HepG2 (cell line): ENCODE results near the gene FCGBP. TPM values are rescaled to one million over a fixed set of nuclear protein-coding genes. Genes with fewer than 3 reads are reported as not detected.

Experiments used
- ATAC-seq: fragments of 200-7000 bp; cut with Tn5 transposase; 3 replicates; pipeline ENCODE4 v1.9.1; 2020; ENCODE audit warnings: mild to moderate bottlenecking, moderate library complexity
- BruUV-seq: library from RNA; stranded (reverse); fragments of 400-500 nt; replicated peaks from 2 replicates; lab custom pipeline; 2021; lab: Mats Ljungman, UMichigan
- CTCF ChIA-PET: fragments of 300-600 bp; formaldehyde crosslinking; extraction: SDS; loops from one replicate; lab custom pipeline; 2021; ENCODE audit warnings: low total read pairs, inconsistent platforms, low intra/inter-chr PET ratio; lab: Yijun Ruan, JAX
- POLR2A ChIA-PET: fragments of 350-600 bp; sonication (Branson Sonifier 250); formaldehyde crosslinking; loops from one replicate; lab custom pipeline; 2020; ENCODE audit warnings: antibody characterized with exemption, inconsistent platforms; lab: Yijun Ruan, JAX
- DNase-seq: peaks from one replicate; pipeline ENCODE4 v3.0.0-alpha.2; 2015; ENCODE audit warnings: low spot score
- FAIRE-seq: peaks from 3 replicates; lab custom pipeline; 2011; peaks lifted over from hg19 to GRCh38; lab: Jason Lieb, UNC
- H2AFZ ChIP-seq: one replicate; pipeline ENCODE4 v1.6.1; 2011; ENCODE audit warnings: low read length, inconsistent platforms
- H3K27ac ChIP-seq: fragments of 300-600 bp; 3 replicates; pipeline ENCODE4 v1.8.0; 2011; ENCODE audit warnings: mixed run types, mild to moderate bottlenecking, mixed read lengths, low read length, inconsistent platforms; ENCODE audit not compliant: insufficient read depth; ENCODE audit errors: extremely low read length
- H3K27me3 ChIP-seq, 2 experiments: fragments of 200-600 bp in 1 of 2; 2 replicates in 1 of 2; 3 replicates in 1 of 2; pipeline versions ENCODE4 v1.6.0 to v1.8.0; 2011; ENCODE audit warnings: low read length in 2 of 2, mild to moderate bottlenecking in 2 of 2, moderate library complexity in 2 of 2, inconsistent platforms in 1 of 2; ENCODE audit not compliant: insufficient read depth in 2 of 2, control insufficient read depth in 1 of 2
- H3K36me3 ChIP-seq, 2 experiments: fragments of 200-600 bp in 1 of 2; replicated peaks in 1 of 2; 2 replicates in 1 of 2; 3 replicates in 1 of 2; pipeline versions ENCODE4 v1.5.1 to v1.8.0; 2011; ENCODE audit warnings: low read length in 2 of 2, inconsistent platforms in 1 of 2; ENCODE audit not compliant: insufficient read depth in 2 of 2, control insufficient read depth in 1 of 2
- H3K4me1 ChIP-seq: 2 replicates; pipeline ENCODE4 v1.5.1; 2012; ENCODE audit warnings: low read length, inconsistent platforms; ENCODE audit not compliant: insufficient read depth
- H3K4me2 ChIP-seq: 2 replicates; pipeline ENCODE4 v1.6.0; 2011; ENCODE audit warnings: low read depth, low read length, inconsistent platforms
- H3K4me3 ChIP-seq, 3 experiments: fragments of 200-600 bp in 1 of 3; sonication (generic), shearing (Covaris generic) in 1 of 3; replicated peaks in 1 of 3; 2 replicates each; pipeline ENCODE4 v1.5.1; 2011 to 2016; ENCODE audit warnings: low read length in 3 of 3, inconsistent platforms in 2 of 3, low read depth in 2 of 3, mild to moderate bottlenecking in 2 of 3, control low read depth in 1 of 3, mixed read lengths in 1 of 3; ENCODE audit not compliant: insufficient read depth in 1 of 3
- H3K79me2 ChIP-seq: one replicate; pipeline ENCODE4 v1.6.1; 2011; ENCODE audit warnings: low read length, inconsistent platforms; ENCODE audit not compliant: insufficient read depth
- H3K9ac ChIP-seq: 2 replicates; pipeline ENCODE4 v1.6.0; 2011; ENCODE audit warnings: mild to moderate bottlenecking, low read depth, low read length, inconsistent platforms; ENCODE audit not compliant: insufficient read depth
- H3K9me3 ChIP-seq: 2 replicates; pipeline ENCODE4 v1.5.1; 2012; ENCODE audit warnings: mild to moderate bottlenecking, low read length
- H4K20me1 ChIP-seq: 2 replicates; pipeline ENCODE4 v1.6.0; 2011; ENCODE audit warnings: inconsistent platforms, mild to moderate bottlenecking, low read length, moderate library complexity; ENCODE audit not compliant: insufficient read depth
- AGO2 ChIP-seq: fragments of 200-400 bp; formaldehyde crosslinking; optimal IDR thresholded peaks from 2 replicates; pipeline ENCODE3; 2017; ENCODE audit warnings: mild to moderate bottlenecking, low read depth, low read length, moderate library complexity
- AHDC1 ChIP-seq: sonication (generic); formaldehyde crosslinking; IDR thresholded peaks from 2 replicates; pipeline ENCODE4 v1.5.1; 2020; ENCODE audit warnings: mild to moderate bottlenecking, missing genetic modification reagents, borderline replicate concordance
- CCDC6 ChIP-seq: sonication (generic); formaldehyde crosslinking; IDR thresholded peaks from 2 replicates; pipeline ENCODE4 v1.8.1; 2022; ENCODE audit warnings: mild to moderate bottlenecking, missing genetic modification reagents, moderate library complexity
- EEA1 ChIP-seq: sonication (generic); formaldehyde crosslinking; IDR thresholded peaks from 2 replicates; pipeline ENCODE4 v1.5.1; 2020; ENCODE audit warnings: mild to moderate bottlenecking, missing genetic modification reagents, borderline replicate concordance
- FOXJ3 ChIP-seq: sonication (generic); formaldehyde crosslinking; IDR thresholded peaks from 2 replicates; pipeline ENCODE4 v1.4.0; 2020; ENCODE audit warnings: missing genetic modification reagents, mild to moderate bottlenecking, borderline replicate concordance
- HDAC6 ChIP-seq: fragments of 200-600 bp; sonication (generic); IDR thresholded peaks from 2 replicates; pipeline ENCODE4 v1.7.0; 2017; ENCODE audit warnings: mild to moderate bottlenecking, antibody characterized with exemption, low read length, low read depth
- HNF4G ChIP-seq, 2 experiments: sonication (generic) in 1 of 2; formaldehyde crosslinking in 1 of 2; IDR thresholded peaks; 2 replicates each; pipeline versions ENCODE4 v1.4.0 to v1.6.1; 2011 to 2020; ENCODE audit warnings: borderline replicate concordance in 2 of 2, low read depth in 2 of 2, mild to moderate bottlenecking in 2 of 2, low read length in 1 of 2, missing genetic modification reagents in 1 of 2, moderate library complexity in 1 of 2
- NR2C2 ChIP-seq: sonication (generic); formaldehyde crosslinking; IDR thresholded peaks from 2 replicates; pipeline ENCODE4 v1.4.0; 2020; ENCODE audit warnings: missing genetic modification reagents, mild to moderate bottlenecking, moderate library complexity, borderline replicate concordance
- NR2F6 ChIP-seq, 2 experiments: IDR thresholded peaks; 2 replicates each; pipeline ENCODE4 v1.6.1; 2016; ENCODE audit warnings: antibody characterized with exemption in 1 of 2, mild to moderate bottlenecking in 1 of 2
- TIGD3 ChIP-seq: sonication (generic); formaldehyde crosslinking; IDR thresholded peaks from 2 replicates; pipeline ENCODE4 v1.5.1; 2020; ENCODE audit warnings: mild to moderate bottlenecking, missing genetic modification reagents, borderline replicate concordance
- ZBTB7B ChIP-seq: sonication (generic); formaldehyde crosslinking; IDR thresholded peaks from 2 replicates; pipeline ENCODE4 v1.4.0; 2020; ENCODE audit warnings: missing genetic modification reagents
- ZNF484 ChIP-seq: sonication (generic); formaldehyde crosslinking; IDR thresholded peaks from 2 replicates; pipeline ENCODE4 v1.5.1; 2020; ENCODE audit warnings: mild to moderate bottlenecking, low read depth, missing genetic modification reagents, borderline replicate concordance
- WGBS: methylation state at CpG from one replicate; pipeline ENCODE4 v1.1.6; 2017; ENCODE audit warnings: low lambda C conversion rate; 5-methylcytosine and 5-hydroxymethylcytosine counted together
- in situ Hi-C: cut with HindIII; loops from 2 replicates; pipeline ENCODE4 v1.10.0; 2017; ENCODE audit warnings: low pct_unique_long_range_greater_than_20kb; ENCODE audit not compliant: extremely low pct_ligation_motif_present
- intact Hi-C: fragments of 100-400 bp; cut with micrococcal nuclease; formaldehyde crosslinking; loops from one replicate; pipeline ENCODE4 v1.10.0; 2022; ENCODE audit not compliant: unreplicated experiment
- polyA plus RNA-seq, 8 experiments: library from polyadenylated mRNA; depleted of rRNA in 3 of 8; stranded (reverse) in 7 of 8; unstranded in 1 of 8; fragments of >200 nt; fragmentation: Illumina TruSeq in 4 of 8; extraction: Trizol in 4 of 8; gene quantifications; 2 replicates each; pipeline versions ENCODE4 v1.2.1 to v1.2.3, GENCODE V29; 2011 to 2016; ENCODE audit warnings: low read depth in 4 of 8, missing spikeins in 1 of 8, mixed read lengths in 1 of 8; ENCODE audit not compliant: insufficient read depth in 1 of 8
- total RNA-seq, 5 experiments: library from RNA; depleted of rRNA; stranded (reverse); fragments of >200 nt; fragmentation: Illumina TruSeq; extraction: Trizol; gene quantifications; 2 replicates each; pipeline ENCODE4 v1.2.3, GENCODE V29; 2016; ENCODE audit warnings: low read depth in 1 of 5
- TF ChIP-seq, protein P1 (sequence below): sonication (generic); formaldehyde crosslinking; IDR thresholded peaks from 2 replicates; pipeline ENCODE4 v1.4.0; 2020; ENCODE audit warnings: low read depth, missing genetic modification reagents

FCGBP gene
- total and polyA plus RNA-seq, 2 of the 13 experiments (the other 11 are each of a cell fraction or from before 2014, with no cell fraction given) = 1.3 to 7.0 TPM

- DNase-seq (no peak), ATAC-seq (no peak), FAIRE-seq (no peak)
- intact Hi-C loops = no loop called here
- Histone ChIP-seq H4K20me1 (no peaks in the 10 kb centered on the region), H3K4me1 (peaks cover 6% of the 10 kb centered on the region; the same call in 1 of the 2 replicates), H3K27ac (no peak overlapping the region), H3K36me3 (no peaks in the 10 kb centered on the region), H3K9me3 (no peaks in the 10 kb centered on the region), H2AFZ (no peak overlapping the region), H3K9ac (no peak overlapping the region), H3K4me2 (no peak overlapping the region), H3K79me2 (no peaks in the 10 kb centered on the region), H3K27me3 (no peaks in the 10 kb centered on the region), H3K4me3 (no peak overlapping the region)
- ChIA-PET CTCF (no interaction called here), POLR2A (no interaction called here)
- no TSS peak for BruUV-seq
- in situ Hi-C loops = no loop called here
- 29% methylated on average over 5 of the region's 5 CpGs for WGBS
- TF ChIP-seq ZBTB7B (CRISPR knock-in tag) (no peak), AHDC1 (CRISPR knock-in tag) (no peak), NR2F6 (IDR thresholded peaks at IDR 0.05) (no peak), NR2F6 (CRISPR knock-in tag; IDR thresholded peaks at IDR 0.05) (no peak), AGO2 (no peak), HNF4G (IDR thresholded peaks at IDR 0.05; ENCODE audit: borderline replicate concordance, low read depth, low read length) (no peak), HNF4G (CRISPR knock-in tag; IDR thresholded peaks at IDR 0.05; ENCODE audit: borderline replicate concordance, low read depth) (no peak), ZNF484 (CRISPR knock-in tag) (no peak), TIGD3 (CRISPR knock-in tag) (no peak), EEA1 (no peak), FOXJ3 (CRISPR knock-in tag) (no peak), CCDC6 (no peak), NR2C2 (no peak), HDAC6 (no peak)
- TF ChIP-seq, protein P1, sequence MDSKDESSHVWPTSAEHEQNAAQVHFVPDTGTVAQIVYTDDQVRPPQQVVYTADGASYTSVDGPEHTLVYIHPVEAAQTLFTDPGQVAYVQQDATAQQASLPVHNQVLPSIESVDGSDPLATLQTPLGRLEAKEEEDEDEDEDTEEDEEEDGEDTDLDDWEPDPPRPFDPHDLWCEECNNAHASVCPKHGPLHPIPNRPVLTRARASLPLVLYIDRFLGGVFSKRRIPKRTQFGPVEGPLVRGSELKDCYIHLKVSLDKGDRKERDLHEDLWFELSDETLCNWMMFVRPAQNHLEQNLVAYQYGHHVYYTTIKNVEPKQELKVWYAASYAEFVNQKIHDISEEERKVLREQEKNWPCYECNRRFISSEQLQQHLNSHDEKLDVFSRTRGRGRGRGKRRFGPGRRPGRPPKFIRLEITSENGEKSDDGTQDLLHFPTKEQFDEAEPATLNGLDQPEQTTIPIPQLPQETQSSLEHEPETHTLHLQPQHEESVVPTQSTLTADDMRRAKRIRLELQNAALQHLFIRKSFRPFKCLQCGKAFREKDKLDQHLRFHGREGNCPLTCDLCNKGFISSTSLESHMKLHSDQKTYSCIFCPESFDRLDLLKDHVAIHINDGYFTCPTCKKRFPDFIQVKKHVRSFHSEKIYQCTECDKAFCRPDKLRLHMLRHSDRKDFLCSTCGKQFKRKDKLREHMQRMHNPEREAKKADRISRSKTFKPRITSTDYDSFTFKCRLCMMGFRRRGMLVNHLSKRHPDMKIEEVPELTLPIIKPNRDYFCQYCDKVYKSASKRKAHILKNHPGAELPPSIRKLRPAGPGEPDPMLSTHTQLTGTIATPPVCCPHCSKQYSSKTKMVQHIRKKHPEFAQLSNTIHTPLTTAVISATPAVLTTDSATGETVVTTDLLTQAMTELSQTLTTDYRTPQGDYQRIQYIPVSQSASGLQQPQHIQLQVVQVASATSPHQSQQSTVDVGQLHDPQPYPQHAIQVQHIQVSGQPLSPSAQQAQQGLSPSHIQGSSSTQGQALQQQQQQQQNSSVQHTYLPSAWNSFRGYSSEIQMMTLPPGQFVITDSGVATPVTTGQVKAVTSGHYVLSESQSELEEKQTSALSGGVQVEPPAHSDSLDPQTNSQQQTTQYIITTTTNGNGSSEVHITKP = no peak
Measured at GRCh38 chr19:39924952-39925351, 9.5 kb downstream of the FCGBP start.
